Head of caudate nucleus (tissue), 42 donors: Measurements from ENCODE around the gene COA3.
A peak's percentile ranks its signal among the peaks of the same experiment; 100 is the strongest.

Source experiments
- DNase-seq, 42 donors: peaks; one replicate each; pipeline versions ENCODE4 v3.0.0 to v3.0.0-alpha.2; 2020 to 2021; ENCODE audit warnings: mixed read lengths in 7 of 42
- intact Hi-C: fragments of 100-400 bp; cut with DNase I; formaldehyde crosslinking; loops from one replicate; pipeline ENCODE4 v1.15.0; 2022

Gene COA3

GRCh38 chr17:42798383-42799380 lies at the start of gene COA3, which contains the start of gene CNTD1:
COA3 (minus strand) TSS chr17:42798704; CDS start chr17:42798681, 23 bp downstream.
CNTD1 (plus strand) TSS chr17:42798861; CDS start chr17:42799068, 207 bp downstream.
- intact Hi-C loops = no loop called here

GRCh38 chr17:42848093-42848492 lies 49.6 kb upstream of the COA3 start:
- no peak for DNase-seq
- intact Hi-C loops = loop anchor here (10.0 kb wide), 2 partner anchors 87 to 147 kb away; partner anchors contain the start of gene RPL27

More at GRCh38 chr17:42798383-42799380, at the start of gene COA3, which contains the start of gene CNTD1:
- peak; percentile 81 to 95 (median 89) for DNase-seq

- intact Hi-C loops = loop anchor here (10.0 kb wide), 2 partner anchors 88 to 148 kb away; partner anchors contain the start of gene RPL27
- no peak for DNase-seq
Measured at GRCh38 chr17:42846594-42847280, 48.2 kb upstream of the COA3 start.

DNA sequence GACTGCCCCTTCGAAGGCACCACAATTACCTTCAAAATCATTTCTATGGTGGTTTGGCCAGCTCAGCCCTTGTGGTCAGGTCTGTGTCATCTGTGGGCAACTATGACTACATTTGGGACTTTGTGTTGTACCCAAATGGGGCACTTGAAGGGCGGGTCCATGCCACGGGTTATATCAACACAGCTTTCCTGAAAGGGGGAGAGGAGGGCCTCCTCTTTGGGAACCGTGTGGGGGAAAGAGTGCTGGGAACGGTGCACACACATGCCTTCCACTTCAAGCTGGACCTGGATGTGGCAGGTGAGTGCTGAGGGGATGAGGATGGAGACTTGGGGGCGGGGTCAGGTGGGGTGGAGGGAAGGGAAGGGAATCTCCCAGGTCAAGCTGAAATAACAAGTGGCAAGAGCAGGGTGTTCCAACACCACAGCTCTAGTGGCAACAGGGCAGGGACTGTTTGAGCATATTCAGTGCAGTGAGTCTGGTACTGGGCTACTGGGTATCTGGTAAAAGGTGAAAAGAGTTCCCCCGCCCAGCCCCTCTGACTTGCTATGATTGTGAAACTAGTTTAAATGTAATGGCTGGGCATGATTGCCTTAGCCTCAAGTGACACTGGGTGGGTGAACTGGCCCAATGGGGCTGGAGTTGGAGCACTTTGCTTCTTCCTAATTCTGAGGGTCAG lies 47.6 kb upstream of the COA3 start:
- DNase-seq = no peak
- intact Hi-C loops = loop anchor here (10.0 kb wide), 2 partner anchors 89 to 149 kb away; partner anchors contain the start of gene RPL27

- intact Hi-C loops = loop anchor here (10.0 kb wide), 2 partner anchors 89 to 149 kb away; partner anchors contain the start of gene RPL27
- DNase-seq = no peak
Measured at GRCh38 chr17:42845556-42845917, 47.0 kb upstream of the COA3 start.

GRCh38 chr17:42844761-42845555 lies 46.5 kb upstream of the COA3 start:
- intact Hi-C loops = loop anchor here (10.0 kb wide), 2 partner anchors 90 to 150 kb away; partner anchors contain the start of gene RPL27
- no peak for DNase-seq

GRCh38 chr17:42844271-42844670 lies 45.8 kb upstream of the COA3 start, which contains the start of gene AOC2:
AOC2 (plus strand) TSS chr17:42844580; CDS start chr17:42844627, 47 bp downstream.
- intact Hi-C loops = loop anchor here (10.0 kb wide), 2 partner anchors 91 to 151 kb away; partner anchors contain the start of gene RPL27

GRCh38 chr17:42843358-42843934 lies 44.9 kb upstream of the COA3 start:
- intact Hi-C loops = loop anchor here (10.0 kb wide), 2 partner anchors 91 to 151 kb away; partner anchors contain the start of gene RPL27
- DNase-seq = peak in 25 of 42 donors; percentile 17 to 76 (median 50)

More at GRCh38 chr17:42844271-42844670, 45.8 kb upstream of the COA3 start, which contains the start of gene AOC2:
- DNase-seq = no peak

GRCh38 chr17:42841975-42842685 lies 43.6 kb upstream of the COA3 start:
- no peak for DNase-seq
- intact Hi-C loops = loop anchor here (10.0 kb wide), 2 partner anchors 93 to 153 kb away; partner anchors contain the start of gene RPL27

DNA sequence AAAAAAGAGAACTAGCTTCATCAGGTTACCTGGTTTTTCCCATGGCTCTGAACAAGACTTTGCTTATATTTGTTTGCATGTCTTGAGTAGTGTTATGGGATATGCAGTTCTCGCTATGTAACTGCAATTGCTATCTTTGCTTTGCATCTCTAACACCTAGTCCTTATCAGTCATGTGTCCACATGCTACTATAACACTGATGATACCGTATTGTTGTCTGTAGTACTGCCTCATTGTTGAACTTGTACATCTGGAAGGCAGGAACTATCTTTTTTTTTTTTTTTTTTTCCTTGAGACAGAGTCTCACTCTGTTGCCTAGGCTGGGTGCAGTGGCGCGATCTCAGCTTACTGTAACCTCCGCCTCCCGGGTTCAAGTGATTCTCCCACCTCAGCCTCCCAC lies 37.2 kb upstream of the COA3 start:
- intact Hi-C loops = no loop called here
- no peak for DNase-seq

DNA sequence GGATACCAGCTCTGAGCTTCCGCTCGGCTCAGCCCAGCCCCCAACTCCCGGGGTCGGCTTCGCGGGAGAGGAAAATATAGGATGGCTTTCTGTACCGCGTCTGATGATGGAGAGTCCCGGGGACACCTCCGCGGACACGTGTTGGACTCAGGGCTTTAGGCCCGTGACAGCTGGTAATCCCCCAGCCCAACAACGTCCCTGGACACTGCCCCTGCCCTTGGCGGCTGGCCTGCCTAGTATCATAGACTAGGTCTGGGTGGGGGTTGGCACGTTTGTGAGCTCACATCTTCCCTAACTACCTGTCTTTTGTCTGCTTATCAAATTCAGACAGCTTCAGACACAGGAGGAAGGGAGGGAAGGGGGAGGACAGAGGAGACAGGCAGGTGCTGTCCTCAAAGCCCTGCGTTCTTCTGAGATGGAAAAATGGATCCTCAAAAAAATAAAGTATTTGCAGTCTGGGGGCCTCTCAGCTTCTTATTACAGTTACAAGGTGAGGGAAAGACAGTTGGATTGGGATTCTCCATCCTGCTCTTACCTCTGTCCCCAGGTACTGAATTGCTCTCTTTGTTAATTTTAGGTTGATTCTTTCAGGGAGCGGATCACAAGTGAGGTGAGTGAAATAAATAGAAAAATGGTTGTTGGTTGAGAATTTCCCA lies 35.4 kb upstream of the COA3 start:
- peak in 3 of 42 donors; percentile 15 to 19 (median 19) for DNase-seq
- intact Hi-C loops = no loop called here

DNA sequence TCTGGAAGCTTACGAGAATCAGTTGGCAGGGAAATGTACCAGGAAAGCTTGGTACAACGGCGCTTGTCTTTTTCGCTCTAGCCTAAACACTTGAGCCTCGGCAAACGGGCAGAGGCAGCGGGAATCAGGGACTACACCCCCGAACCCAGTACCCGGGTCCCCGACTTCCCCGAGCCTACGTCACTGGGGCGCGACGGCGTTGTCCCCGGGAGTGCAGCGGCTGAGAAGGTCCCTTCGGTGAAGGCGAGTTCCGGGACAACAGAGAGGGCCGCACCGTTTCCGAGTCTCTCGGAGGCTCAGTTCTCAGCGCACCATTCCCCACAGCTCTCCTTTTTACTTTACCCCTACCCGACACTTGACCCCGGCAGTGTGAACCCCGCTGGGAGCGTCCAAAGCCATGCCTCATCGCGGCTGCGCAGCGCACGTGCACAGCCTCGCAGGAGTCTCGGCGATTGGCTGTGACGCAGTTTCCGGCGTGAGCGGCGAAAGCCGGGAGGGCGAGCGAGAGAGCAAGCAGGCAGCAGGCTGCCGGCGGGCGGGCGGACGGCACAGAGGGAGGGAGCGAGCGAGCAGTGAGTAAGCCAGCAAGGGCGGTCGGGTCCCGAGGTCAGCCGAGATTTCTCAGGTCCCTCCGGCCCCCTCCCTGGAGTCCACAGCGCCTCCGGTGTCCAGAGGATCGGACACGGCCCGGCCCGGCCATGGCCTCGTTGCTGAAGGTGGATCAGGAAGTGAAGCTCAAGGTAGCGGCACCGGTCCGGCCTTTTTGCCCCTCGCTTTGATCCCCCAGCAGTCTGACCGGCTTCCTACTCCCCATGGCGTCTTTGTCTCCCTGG lies 34.6 kb upstream of the COA3 start, which contains the start of gene PSME3:
Gene PSME3 (plus strand): TSS at position 464 of the 833 bp plus-strand sequence. CDS start 235 bp downstream, at position 699.
- intact Hi-C loops = no loop called here
- peak; percentile 78 to 97 (median 93) for DNase-seq

DNA sequence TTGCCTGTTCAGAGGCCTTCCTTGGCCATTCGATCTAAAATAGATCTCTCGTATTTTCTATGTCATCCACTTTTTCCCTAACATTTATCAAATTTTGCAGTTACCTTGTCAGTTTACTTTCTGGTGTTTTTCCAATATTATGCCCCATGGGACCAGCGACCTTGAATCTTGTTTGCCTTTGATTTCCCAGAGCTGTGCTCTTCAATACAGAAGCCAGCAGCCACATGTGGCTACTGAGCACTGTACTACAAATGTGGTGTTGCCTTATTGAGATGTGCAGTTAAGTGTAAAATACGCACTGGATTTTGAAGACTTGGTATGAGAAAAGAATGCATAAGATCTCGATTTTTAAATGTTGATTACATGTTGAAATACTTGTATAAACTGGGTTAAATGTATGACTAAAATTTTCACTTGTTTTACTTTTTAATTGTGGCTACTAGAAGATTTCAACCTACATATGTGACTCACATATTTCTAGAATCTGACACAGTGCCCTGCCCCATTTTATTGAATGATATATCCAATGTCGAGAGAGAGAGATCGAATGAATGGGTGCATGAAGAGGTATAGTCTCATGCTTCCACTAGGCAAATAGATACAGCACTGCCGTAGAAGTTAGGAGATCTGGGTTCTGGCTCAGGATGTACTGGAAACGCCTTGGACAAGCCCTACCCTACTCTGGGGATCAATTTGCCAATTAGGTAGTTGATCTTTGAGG lies 33.9 kb upstream of the COA3 start:
- intact Hi-C loops = no loop called here
- DNase-seq = no peak

GRCh38 chr17:42830971-42831370 lies 32.5 kb upstream of the COA3 start:
- intact Hi-C loops = no loop called here
- no peak for DNase-seq
